HepG2 (cell line): ENCODE measurements around the gene CDYL. TPM values are rescaled to one million over a fixed set of nuclear protein-coding genes. Genes with fewer than 3 reads are reported as not detected.

ENCODE experiments used
- ATAC-seq: fragments of 200-7000 bp; cut with Tn5 transposase; 3 replicates; pipeline ENCODE4 v1.9.1; 2020; ENCODE audit warnings: mild to moderate bottlenecking, moderate library complexity
- BruUV-seq: library from RNA; stranded (reverse); fragments of 400-500 nt; replicated peaks from 2 replicates; lab custom pipeline; 2021; lab: Mats Ljungman, UMichigan
- CTCF ChIA-PET: fragments of 300-600 bp; formaldehyde crosslinking; extraction: SDS; loops from one replicate; lab custom pipeline; 2021; ENCODE audit warnings: low total read pairs, inconsistent platforms, low intra/inter-chr PET ratio; lab: Yijun Ruan, JAX
- POLR2A ChIA-PET: fragments of 350-600 bp; sonication (Branson Sonifier 250); formaldehyde crosslinking; loops from one replicate; lab custom pipeline; 2020; ENCODE audit warnings: antibody characterized with exemption, inconsistent platforms; lab: Yijun Ruan, JAX
- DNase-seq: peaks from one replicate; pipeline ENCODE4 v3.0.0-alpha.2; 2015; ENCODE audit warnings: low spot score
- FAIRE-seq: peaks from 3 replicates; lab custom pipeline; 2011; peaks lifted over from hg19 to GRCh38; lab: Jason Lieb, UNC
- H2AFZ ChIP-seq: one replicate; pipeline ENCODE4 v1.6.1; 2011; ENCODE audit warnings: low read length, inconsistent platforms
- H3K27ac ChIP-seq: fragments of 300-600 bp; 3 replicates; pipeline ENCODE4 v1.8.0; 2011; ENCODE audit warnings: mixed run types, mild to moderate bottlenecking, mixed read lengths, low read length, inconsistent platforms; ENCODE audit not compliant: insufficient read depth; ENCODE audit errors: extremely low read length
- H3K27me3 ChIP-seq, 2 experiments: fragments of 200-600 bp in 1 of 2; 2 replicates in 1 of 2; 3 replicates in 1 of 2; pipeline versions ENCODE4 v1.6.0 to v1.8.0; 2011; ENCODE audit warnings: low read length in 2 of 2, mild to moderate bottlenecking in 2 of 2, moderate library complexity in 2 of 2, inconsistent platforms in 1 of 2; ENCODE audit not compliant: insufficient read depth in 2 of 2, control insufficient read depth in 1 of 2
- H3K36me3 ChIP-seq, 2 experiments: fragments of 200-600 bp in 1 of 2; replicated peaks in 1 of 2; 2 replicates in 1 of 2; 3 replicates in 1 of 2; pipeline versions ENCODE4 v1.5.1 to v1.8.0; 2011; ENCODE audit warnings: low read length in 2 of 2, inconsistent platforms in 1 of 2; ENCODE audit not compliant: insufficient read depth in 2 of 2, control insufficient read depth in 1 of 2
- H3K4me1 ChIP-seq: 2 replicates; pipeline ENCODE4 v1.5.1; 2012; ENCODE audit warnings: low read length, inconsistent platforms; ENCODE audit not compliant: insufficient read depth
- H3K4me2 ChIP-seq: 2 replicates; pipeline ENCODE4 v1.6.0; 2011; ENCODE audit warnings: low read depth, low read length, inconsistent platforms
- H3K4me3 ChIP-seq, 3 experiments: fragments of 200-600 bp in 1 of 3; sonication (generic), shearing (Covaris generic) in 1 of 3; replicated peaks in 1 of 3; 2 replicates each; pipeline ENCODE4 v1.5.1; 2011 to 2016; ENCODE audit warnings: low read length in 3 of 3, inconsistent platforms in 2 of 3, low read depth in 2 of 3, mild to moderate bottlenecking in 2 of 3, control low read depth in 1 of 3, mixed read lengths in 1 of 3; ENCODE audit not compliant: insufficient read depth in 1 of 3
- H3K79me2 ChIP-seq: one replicate; pipeline ENCODE4 v1.6.1; 2011; ENCODE audit warnings: low read length, inconsistent platforms; ENCODE audit not compliant: insufficient read depth
- H3K9ac ChIP-seq: 2 replicates; pipeline ENCODE4 v1.6.0; 2011; ENCODE audit warnings: mild to moderate bottlenecking, low read depth, low read length, inconsistent platforms; ENCODE audit not compliant: insufficient read depth
- H3K9me3 ChIP-seq: 2 replicates; pipeline ENCODE4 v1.5.1; 2012; ENCODE audit warnings: mild to moderate bottlenecking, low read length
- H4K20me1 ChIP-seq: 2 replicates; pipeline ENCODE4 v1.6.0; 2011; ENCODE audit warnings: inconsistent platforms, mild to moderate bottlenecking, low read length, moderate library complexity; ENCODE audit not compliant: insufficient read depth
- CHD2 ChIP-seq: IDR thresholded peaks from 2 replicates; pipeline ENCODE4 v1.6.1; 2011; ENCODE audit warnings: low read depth, low read length, improper control_type of control experiment
- FOSL2 ChIP-seq: sonication (generic); formaldehyde crosslinking; IDR thresholded peaks from 2 replicates; pipeline ENCODE4 v1.4.0; 2020; ENCODE audit warnings: missing genetic modification reagents
- KDM5A ChIP-seq: fragments of 200-600 bp; sonication (generic); IDR thresholded peaks from 2 replicates; pipeline ENCODE4 v1.7.0; 2018; ENCODE audit warnings: antibody characterized with exemption, mild to moderate bottlenecking, low read length, borderline replicate concordance
- REPIN1 ChIP-seq: sonication (generic); formaldehyde crosslinking; IDR thresholded peaks from 2 replicates; pipeline ENCODE4 v1.8.0; 2022; ENCODE audit warnings: missing genetic modification reagents, low read depth, mild to moderate bottlenecking, borderline replicate concordance
- STAT5B ChIP-seq: sonication (generic); formaldehyde crosslinking; IDR thresholded peaks from 2 replicates; pipeline ENCODE4 v1.4.0; 2020; ENCODE audit warnings: missing genetic modification reagents
- TRIM24 ChIP-seq: sonication (generic); formaldehyde crosslinking; IDR thresholded peaks from 2 replicates; pipeline ENCODE4 v1.8.0; 2022; ENCODE audit warnings: mild to moderate bottlenecking, missing genetic modification reagents
- ZFP90 ChIP-seq: sonication (generic); formaldehyde crosslinking; IDR thresholded peaks from 2 replicates; pipeline ENCODE4 v1.8.0; 2022; ENCODE audit warnings: missing genetic modification reagents, mild to moderate bottlenecking, inconsistent platforms, borderline replicate concordance
- ZKSCAN1 ChIP-seq: fragments of 150-350 bp; IDR thresholded peaks from 2 replicates; pipeline ENCODE4 v1.6.1; 2014; ENCODE audit warnings: low read length
- ZNF598 ChIP-seq: sonication (generic); formaldehyde crosslinking; IDR thresholded peaks from 2 replicates; pipeline ENCODE4 v1.5.1; 2020; ENCODE audit warnings: mild to moderate bottlenecking, missing genetic modification reagents, borderline replicate concordance
- WGBS: methylation state at CpG from one replicate; pipeline ENCODE4 v1.1.6; 2017; ENCODE audit warnings: low lambda C conversion rate; 5-methylcytosine and 5-hydroxymethylcytosine counted together
- in situ Hi-C: cut with HindIII; loops from 2 replicates; pipeline ENCODE4 v1.10.0; 2017; ENCODE audit warnings: low pct_unique_long_range_greater_than_20kb; ENCODE audit not compliant: extremely low pct_ligation_motif_present
- intact Hi-C: fragments of 100-400 bp; cut with micrococcal nuclease; formaldehyde crosslinking; loops from one replicate; pipeline ENCODE4 v1.10.0; 2022; ENCODE audit not compliant: unreplicated experiment
- polyA plus RNA-seq, 8 experiments: library from polyadenylated mRNA; depleted of rRNA in 3 of 8; stranded (reverse) in 7 of 8; unstranded in 1 of 8; fragments of >200 nt; fragmentation: Illumina TruSeq in 4 of 8; extraction: Trizol in 4 of 8; gene quantifications; 2 replicates each; pipeline versions ENCODE4 v1.2.1 to v1.2.3, GENCODE V29; 2011 to 2016; ENCODE audit warnings: low read depth in 4 of 8, missing spikeins in 1 of 8, mixed read lengths in 1 of 8; ENCODE audit not compliant: insufficient read depth in 1 of 8
- total RNA-seq, 5 experiments: library from RNA; depleted of rRNA; stranded (reverse); fragments of >200 nt; fragmentation: Illumina TruSeq; extraction: Trizol; gene quantifications; 2 replicates each; pipeline ENCODE4 v1.2.3, GENCODE V29; 2016; ENCODE audit warnings: low read depth in 1 of 5
- TF ChIP-seq, protein P1 (sequence below): sonication (generic); formaldehyde crosslinking; IDR thresholded peaks from 2 replicates; pipeline ENCODE4 v1.4.0; 2020; ENCODE audit warnings: mild to moderate bottlenecking, missing genetic modification reagents

CDYL gene
- total and polyA plus RNA-seq, 2 of the 13 experiments (the other 11 are each of a cell fraction or from before 2014, with no cell fraction given): 22.8 to 105 TPM

DNA sequence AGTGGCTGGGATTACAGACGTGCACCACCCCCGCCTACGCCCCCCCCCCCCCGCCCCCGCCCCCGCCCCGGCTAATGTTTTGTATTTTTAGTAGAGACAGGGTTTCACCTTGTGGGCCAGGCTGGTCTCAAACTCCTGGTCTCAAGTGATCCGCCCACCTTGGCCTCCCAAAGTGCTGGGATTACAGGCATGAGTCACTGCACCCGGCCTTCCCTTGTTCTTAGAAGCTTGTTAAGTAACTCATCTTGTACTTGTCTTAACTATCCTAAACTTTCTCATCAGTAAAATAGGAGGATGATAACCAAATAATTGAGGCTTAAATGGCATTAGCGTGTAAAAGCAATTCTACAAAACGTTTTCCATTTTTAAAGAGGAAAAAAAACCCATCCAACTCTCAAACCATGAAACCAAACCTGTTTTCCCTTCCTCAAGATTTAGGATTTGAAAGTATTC is 4.2 kb downstream of the CDYL start:
- Histone ChIP-seq H4K20me1 (peaks cover 4% of the 10 kb centered on the region), H3K9me3 (peaks cover 15% of the 10 kb centered on the region), H3K4me2 (no peak overlapping the region), H3K36me3 (no peaks in the 10 kb centered on the region), H3K27me3 (no peaks in the 10 kb centered on the region; a peak in 1 of 5 replicates), H3K79me2 (peaks cover 80% of the 10 kb centered on the region), H3K4me1 (peaks cover 34% of the 10 kb centered on the region), H3K27ac (no peak overlapping the region), H3K9ac (no peak overlapping the region), H2AFZ (no peak overlapping the region)
- intact Hi-C loops (no loop called here), in situ Hi-C loops (no loop called here)
- ATAC-seq (no peak), DNase-seq (no peak), FAIRE-seq (no peak)
- BruUV-seq: no TSS peak
- POLR2A ChIA-PET: no interaction called here
- CTCF ChIA-PET: no interaction called here
- 80% methylated on average over 11 of the region's 11 CpGs for WGBS
- TF ChIP-seq ZFP90 (no peak), FOSL2 (0 out of 2 replicates have a peak, but pooled peaks have one; percentile 17)
- TF ChIP-seq, all 625 proteins: peak for 1
- H3K4me3 ChIP-seq: no peak overlapping the region

DNA sequence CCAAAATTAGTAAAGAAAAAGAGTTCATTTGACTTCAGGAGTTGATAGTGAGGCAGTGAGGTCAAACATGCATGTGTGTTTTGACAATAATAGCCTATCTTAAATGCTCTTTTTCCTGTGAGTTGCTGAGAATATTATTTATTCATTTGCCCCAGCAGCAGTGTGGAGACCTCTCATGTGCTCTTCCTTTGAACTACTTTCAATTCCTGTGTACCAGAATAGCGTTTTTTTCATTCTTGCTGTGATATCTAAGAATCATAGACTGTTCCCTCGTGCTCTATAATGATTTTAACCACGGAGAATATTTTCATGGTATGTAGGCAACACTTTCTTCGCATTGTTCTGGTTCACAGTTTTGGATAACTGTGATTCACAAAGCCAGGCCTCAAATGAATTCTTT is 5.2 kb downstream of the CDYL start:
- BruUV-seq: no TSS peak
- CTCF ChIA-PET: no interaction called here
- ATAC-seq: no peak
- in situ Hi-C loops: no loop called here
- Histone ChIP-seq H3K9me3 (peaks cover 15% of the 10 kb centered on the region), H3K9ac (no peak overlapping the region), H3K27me3 (no peaks in the 10 kb centered on the region; a peak in 1 of 5 replicates), H3K4me2 (no peak overlapping the region)
- TF ChIP-seq REPIN1 (no peak), CHD2 (no peak), TRIM24 (CRISPR knock-in tag) (no peak), ZKSCAN1 (no peak), STAT5B (CRISPR knock-in tag) (no peak), KDM5A (no peak), ZNF598 (CRISPR knock-in tag) (no peak)
- TF ChIP-seq, protein P1, sequence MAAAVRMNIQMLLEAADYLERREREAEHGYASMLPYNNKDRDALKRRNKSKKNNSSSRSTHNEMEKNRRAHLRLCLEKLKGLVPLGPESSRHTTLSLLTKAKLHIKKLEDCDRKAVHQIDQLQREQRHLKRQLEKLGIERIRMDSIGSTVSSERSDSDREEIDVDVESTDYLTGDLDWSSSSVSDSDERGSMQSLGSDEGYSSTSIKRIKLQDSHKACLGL (CRISPR knock-in tag): no peak
- TF ChIP-seq, all 625 proteins: peak for 0
- intact Hi-C loops: no loop called here
- DNase-seq: no peak
- Histone ChIP-seq H3K4me1 (peaks cover 45% of the 10 kb centered on the region), H3K27ac (no peak overlapping the region), H4K20me1 (peaks cover 4% of the 10 kb centered on the region), H2AFZ (no peak overlapping the region), H3K36me3 (no peaks in the 10 kb centered on the region), H3K4me3 (no peak overlapping the region), H3K79me2 (peaks cover 90% of the 10 kb centered on the region)
- FAIRE-seq: no peak
- 94% methylated on average over 4 of the region's 4 CpGs for WGBS
- POLR2A ChIA-PET: no interaction called here
